ENCODE data around the gene THBS2.

The THBS2 gene

GRCh38 chr6:169291148-169291547, 37.5 kb upstream of the THBS2 start:
- TF ChIP-seq TCF4 (CRISPR knock-in tag; IDR thresholded peaks at IDR 0.05; ENCODE audit: borderline replicate concordance): no peak
- TF ChIP-seq ZNF565 (CRISPR knock-in tag; conservative IDR thresholded peaks at IDR 0.05; ENCODE audit: low read depth): no peak
- TF ChIP-seq OSR1 (CRISPR knock-in tag; IDR thresholded peaks at IDR 0.05): no peak
- TF ChIP-seq TOX (CRISPR knock-in tag; IDR thresholded peaks at IDR 0.05; ENCODE audit: borderline replicate concordance): no peak
- no peak for TF ChIP-seq ESRRG (CRISPR knock-in tag; IDR thresholded peaks at IDR 0.05)

GRCh38 chr6:169289619-169290339, 36.1 kb upstream of the THBS2 start:
- ATAC-seq: no peak
- TF ChIP-seq ZNF8 (CRISPR knock-in tag; IDR thresholded peaks at IDR 0.05) (no peak), ZNF70 (CRISPR knock-in tag; IDR thresholded peaks at IDR 0.05) (no peak), BACH2 (CRISPR knock-in tag; IDR thresholded peaks at IDR 0.05; ENCODE audit: borderline replicate concordance) (no peak), ZC3H10 (CRISPR knock-in tag; IDR thresholded peaks at IDR 0.05) (no peak), CSDC2 (CRISPR knock-in tag; IDR thresholded peaks at IDR 0.05) (no peak), SNAI2 (CRISPR knock-in tag; IDR thresholded peaks at IDR 0.05) (no peak), GLIS3 (CRISPR knock-in tag; IDR thresholded peaks at IDR 0.05) (no peak), ISL1 (CRISPR knock-in tag; IDR thresholded peaks at IDR 0.05) (no peak), ARNTL (CRISPR knock-in tag; IDR thresholded peaks at IDR 0.05; ENCODE audit: borderline replicate concordance, low read depth) (no peak)
- TF ChIP-seq, protein P1, sequence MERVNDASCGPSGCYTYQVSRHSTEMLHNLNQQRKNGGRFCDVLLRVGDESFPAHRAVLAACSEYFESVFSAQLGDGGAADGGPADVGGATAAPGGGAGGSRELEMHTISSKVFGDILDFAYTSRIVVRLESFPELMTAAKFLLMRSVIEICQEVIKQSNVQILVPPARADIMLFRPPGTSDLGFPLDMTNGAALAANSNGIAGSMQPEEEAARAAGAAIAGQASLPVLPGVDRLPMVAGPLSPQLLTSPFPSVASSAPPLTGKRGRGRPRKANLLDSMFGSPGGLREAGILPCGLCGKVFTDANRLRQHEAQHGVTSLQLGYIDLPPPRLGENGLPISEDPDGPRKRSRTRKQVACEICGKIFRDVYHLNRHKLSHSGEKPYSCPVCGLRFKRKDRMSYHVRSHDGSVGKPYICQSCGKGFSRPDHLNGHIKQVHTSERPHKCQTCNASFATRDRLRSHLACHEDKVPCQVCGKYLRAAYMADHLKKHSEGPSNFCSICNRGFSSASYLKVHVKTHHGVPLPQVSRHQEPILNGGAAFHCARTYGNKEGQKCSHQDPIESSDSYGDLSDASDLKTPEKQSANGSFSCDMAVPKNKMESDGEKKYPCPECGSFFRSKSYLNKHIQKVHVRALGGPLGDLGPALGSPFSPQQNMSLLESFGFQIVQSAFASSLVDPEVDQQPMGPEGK (CRISPR knock-in tag; IDR thresholded peaks at IDR 0.05; ENCODE audit: borderline replicate concordance): no peak

More at GRCh38 chr6:169291148-169291547, 37.5 kb upstream of the THBS2 start:
- no peak for ATAC-seq

DNA sequence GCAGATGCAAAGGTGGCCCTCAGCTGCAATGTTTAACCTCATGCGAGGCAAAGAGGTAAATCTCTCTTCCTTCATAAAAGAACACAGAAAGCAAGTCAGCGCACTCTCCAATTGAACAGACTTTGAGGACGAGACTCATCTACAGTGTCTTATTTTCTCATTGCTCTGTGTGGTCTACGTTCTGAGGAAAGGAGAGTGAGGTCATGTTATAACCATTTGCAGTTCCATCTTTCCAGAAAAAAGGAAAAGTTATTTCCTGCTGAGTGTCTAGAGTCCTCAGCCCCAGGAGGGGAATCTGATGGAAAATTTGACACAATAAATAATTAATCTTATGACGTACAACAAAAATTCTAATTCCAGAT, 35.6 kb upstream of the THBS2 start:
- no peak for TF ChIP-seq GLIS3 (CRISPR knock-in tag; IDR thresholded peaks at IDR 0.05)
- TF ChIP-seq, protein P2, sequence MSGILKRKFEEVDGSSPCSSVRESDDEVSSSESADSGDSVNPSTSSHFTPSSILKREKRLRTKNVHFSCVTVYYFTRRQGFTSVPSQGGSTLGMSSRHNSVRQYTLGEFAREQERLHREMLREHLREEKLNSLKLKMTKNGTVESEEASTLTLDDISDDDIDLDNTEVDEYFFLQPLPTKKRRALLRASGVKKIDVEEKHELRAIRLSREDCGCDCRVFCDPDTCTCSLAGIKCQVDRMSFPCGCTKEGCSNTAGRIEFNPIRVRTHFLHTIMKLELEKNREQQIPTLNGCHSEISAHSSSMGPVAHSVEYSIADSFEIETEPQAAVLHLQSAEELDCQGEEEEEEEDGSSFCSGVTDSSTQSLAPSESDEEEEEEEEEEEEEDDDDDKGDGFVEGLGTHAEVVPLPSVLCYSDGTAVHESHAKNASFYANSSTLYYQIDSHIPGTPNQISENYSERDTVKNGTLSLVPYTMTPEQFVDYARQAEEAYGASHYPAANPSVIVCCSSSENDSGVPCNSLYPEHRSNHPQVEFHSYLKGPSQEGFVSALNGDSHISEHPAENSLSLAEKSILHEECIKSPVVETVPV (CRISPR knock-in tag; IDR thresholded peaks at IDR 0.05): no peak
- TF ChIP-seq ARNTL (CRISPR knock-in tag; IDR thresholded peaks at IDR 0.05; ENCODE audit: borderline replicate concordance, low read depth): no peak
- TF ChIP-seq, protein P3, sequence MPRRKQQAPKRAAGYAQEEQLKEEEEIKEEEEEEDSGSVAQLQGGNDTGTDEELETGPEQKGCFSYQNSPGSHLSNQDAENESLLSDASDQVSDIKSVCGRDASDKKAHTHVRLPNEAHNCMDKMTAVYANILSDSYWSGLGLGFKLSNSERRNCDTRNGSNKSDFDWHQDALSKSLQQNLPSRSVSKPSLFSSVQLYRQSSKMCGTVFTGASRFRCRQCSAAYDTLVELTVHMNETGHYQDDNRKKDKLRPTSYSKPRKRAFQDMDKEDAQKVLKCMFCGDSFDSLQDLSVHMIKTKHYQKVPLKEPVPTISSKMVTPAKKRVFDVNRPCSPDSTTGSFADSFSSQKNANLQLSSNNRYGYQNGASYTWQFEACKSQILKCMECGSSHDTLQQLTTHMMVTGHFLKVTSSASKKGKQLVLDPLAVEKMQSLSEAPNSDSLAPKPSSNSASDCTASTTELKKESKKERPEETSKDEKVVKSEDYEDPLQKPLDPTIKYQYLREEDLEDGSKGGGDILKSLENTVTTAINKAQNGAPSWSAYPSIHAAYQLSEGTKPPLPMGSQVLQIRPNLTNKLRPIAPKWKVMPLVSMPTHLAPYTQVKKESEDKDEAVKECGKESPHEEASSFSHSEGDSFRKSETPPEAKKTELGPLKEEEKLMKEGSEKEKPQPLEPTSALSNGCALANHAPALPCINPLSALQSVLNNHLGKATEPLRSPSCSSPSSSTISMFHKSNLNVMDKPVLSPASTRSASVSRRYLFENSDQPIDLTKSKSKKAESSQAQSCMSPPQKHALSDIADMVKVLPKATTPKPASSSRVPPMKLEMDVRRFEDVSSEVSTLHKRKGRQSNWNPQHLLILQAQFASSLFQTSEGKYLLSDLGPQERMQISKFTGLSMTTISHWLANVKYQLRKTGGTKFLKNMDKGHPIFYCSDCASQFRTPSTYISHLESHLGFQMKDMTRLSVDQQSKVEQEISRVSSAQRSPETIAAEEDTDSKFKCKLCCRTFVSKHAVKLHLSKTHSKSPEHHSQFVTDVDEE (CRISPR knock-in tag; IDR thresholded peaks at IDR 0.05): no peak
- TF ChIP-seq, protein P1 (CRISPR knock-in tag; IDR thresholded peaks at IDR 0.05; ENCODE audit: borderline replicate concordance): no peak
- TF ChIP-seq ZC3H10 (CRISPR knock-in tag; IDR thresholded peaks at IDR 0.05): no peak
- no peak for TF ChIP-seq BACH2 (CRISPR knock-in tag; IDR thresholded peaks at IDR 0.05; ENCODE audit: borderline replicate concordance)
- TF ChIP-seq ZNF565 (CRISPR knock-in tag; conservative IDR thresholded peaks at IDR 0.05; ENCODE audit: low read depth): no peak
- TF ChIP-seq ZFP3 (CRISPR knock-in tag; IDR thresholded peaks at IDR 0.05): no peak
- no peak for TF ChIP-seq PPARA (CRISPR knock-in tag; IDR thresholded peaks at IDR 0.05; ENCODE audit: borderline replicate concordance)
- no peak for TF ChIP-seq ESRRG (CRISPR knock-in tag; IDR thresholded peaks at IDR 0.05)
- no peak for TF ChIP-seq OSR1 (CRISPR knock-in tag; IDR thresholded peaks at IDR 0.05)
- no peak for TF ChIP-seq ZNF8 (CRISPR knock-in tag; IDR thresholded peaks at IDR 0.05)
- TF ChIP-seq CSDC2 (CRISPR knock-in tag; IDR thresholded peaks at IDR 0.05): no peak
- no peak for TF ChIP-seq ZFP30 (CRISPR knock-in tag; IDR thresholded peaks at IDR 0.05)
- TF ChIP-seq POU6F1 (CRISPR knock-in tag; IDR thresholded peaks at IDR 0.05; ENCODE audit: borderline replicate concordance, low read depth): no peak
- no peak for TF ChIP-seq TCF4 (CRISPR knock-in tag; IDR thresholded peaks at IDR 0.05; ENCODE audit: borderline replicate concordance)
- TF ChIP-seq ZNF70 (CRISPR knock-in tag; IDR thresholded peaks at IDR 0.05): no peak
- no peak for TF ChIP-seq TOX (CRISPR knock-in tag; IDR thresholded peaks at IDR 0.05; ENCODE audit: borderline replicate concordance)
- no peak for ATAC-seq
